GM19468 (cell line): ENCODE results near the gene AGO3.
"Not testable (repeated sequence)": the region's sequence is repeated elsewhere in the genome, so short reads cannot be mapped to it uniquely, and the experiment has no call there.

Experiments used
- ATAC-seq: cut with Tn5 transposase; IDR thresholded peaks from one replicate; pipeline ENCODE4 v1.9.1; 2021; ENCODE audit warnings: mild to moderate bottlenecking, moderate library complexity, moderate number of reproducible peaks; ENCODE audit not compliant: unreplicated experiment; ENCODE audit errors: extremely low read depth

The AGO3 gene

GRCh38 chr1:35930593-35931445 is at the start of gene AGO3:
Gene AGO3, plus strand, starts transcription at chr1:35931105. Its CDS starts 322 bp downstream, at chr1:35931427.
- peak; percentile 44 for ATAC-seq

GRCh38 chr1:35881850-35882273 is 49.0 kb upstream of the AGO3 start:
- ATAC-seq = no peak

- ATAC-seq = no peak
Observed at GRCh38 chr1:35882586-35882944, 48.3 kb upstream of the AGO3 start.

- ATAC-seq = peak; percentile 82
Observed at GRCh38 chr1:35882945-35883634, 47.8 kb upstream of the AGO3 start, which contains the start of gene AGO1. Gene AGO1, plus strand, starts transcription at chr1:35883209. Its CDS starts 213 bp downstream, at chr1:35883422.

- ATAC-seq = no peak
Observed at GRCh38 chr1:35883635-35884101, 47.2 kb upstream of the AGO3 start.

GRCh38 chr1:35884934-35885333 is 46.0 kb upstream of the AGO3 start:
- ATAC-seq = no peak

- no peak for ATAC-seq
Observed at GRCh38 chr1:35885961-35886558, 44.8 kb upstream of the AGO3 start.

GRCh38 chr1:35886577-35887431 is 44.1 kb upstream of the AGO3 start:
- no peak for ATAC-seq

- no peak for ATAC-seq
Observed at GRCh38 chr1:35887508-35887907, 43.4 kb upstream of the AGO3 start.

GRCh38 chr1:35888255-35888654 is 42.6 kb upstream of the AGO3 start:
- ATAC-seq = no peak

GRCh38 chr1:35888981-35889380 is 41.9 kb upstream of the AGO3 start:
- not testable (repeated sequence) for ATAC-seq

GRCh38 chr1:35893051-35893879 is 37.6 kb upstream of the AGO3 start:
- ATAC-seq = no peak

GRCh38 chr1:35894183-35894582 is 36.7 kb upstream of the AGO3 start:
- ATAC-seq = no peak

- no peak for ATAC-seq
Observed at GRCh38 chr1:35894656-35895055, 36.2 kb upstream of the AGO3 start.

- ATAC-seq = no peak
Observed at GRCh38 chr1:35899941-35900340, 31.0 kb upstream of the AGO3 start.

- ATAC-seq = no peak
Observed at GRCh38 chr1:35901235-35901634, 29.7 kb upstream of the AGO3 start.

- no peak for ATAC-seq
Observed at GRCh38 chr1:35902671-35903070, 28.2 kb upstream of the AGO3 start.

- ATAC-seq = no peak
Observed at GRCh38 chr1:35914717-35915116, 16.2 kb upstream of the AGO3 start.

- no peak for ATAC-seq
Observed at GRCh38 chr1:35915693-35916092, 15.2 kb upstream of the AGO3 start.
